CD4-positive, alpha-beta T cell treated with Interleukin-4 for 1 hour (primary cell): ENCODE results near the gene SLIT2.

ENCODE experiments used
- DNase-seq, 2 donors: peaks; one replicate each; pipeline ENCODE4 v3.0.0-alpha.2; 2020 to 2022

Gene SLIT2

DNA sequence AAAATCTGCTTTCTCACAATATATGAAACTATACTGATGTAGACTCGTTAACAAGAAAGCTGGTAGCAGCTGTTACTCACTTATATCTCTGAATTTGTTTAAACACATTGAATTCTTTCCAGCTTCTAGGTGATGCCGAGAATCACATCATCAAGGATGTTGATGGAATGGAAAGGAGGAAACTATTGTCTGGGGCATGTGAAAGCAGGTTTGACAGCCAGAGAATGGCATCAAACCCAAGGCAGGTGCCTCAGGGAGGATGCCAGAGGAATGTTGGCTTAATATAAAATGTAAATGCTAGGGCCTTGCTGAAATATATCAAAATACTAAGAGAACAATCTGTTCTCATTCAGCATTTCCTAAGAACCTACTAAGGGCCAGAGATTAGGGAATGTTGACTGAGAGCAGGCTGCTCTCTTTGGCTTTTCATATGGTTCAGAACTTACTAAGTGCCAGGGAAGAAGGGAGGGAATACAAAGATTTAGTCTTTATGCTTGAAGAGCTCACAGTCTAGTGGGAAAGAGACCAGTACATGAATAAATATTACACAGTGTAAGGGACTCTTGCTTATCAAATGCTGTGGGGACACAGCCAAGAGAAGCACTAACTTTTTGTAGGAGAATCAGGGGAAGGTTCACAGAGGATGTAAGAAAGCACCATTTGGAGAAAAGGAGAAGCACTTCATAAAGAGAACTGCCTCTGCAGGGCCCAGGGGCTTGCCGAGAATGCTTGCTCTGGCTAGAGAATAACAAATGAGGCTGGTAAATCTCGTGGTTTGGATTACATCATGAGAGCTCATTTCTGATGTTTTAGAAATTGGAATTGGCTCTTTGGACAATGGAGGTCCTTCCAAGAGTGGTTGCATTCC is 14.7 kb downstream of the SLIT2 start:
- DNase-seq, result no peak

DNA sequence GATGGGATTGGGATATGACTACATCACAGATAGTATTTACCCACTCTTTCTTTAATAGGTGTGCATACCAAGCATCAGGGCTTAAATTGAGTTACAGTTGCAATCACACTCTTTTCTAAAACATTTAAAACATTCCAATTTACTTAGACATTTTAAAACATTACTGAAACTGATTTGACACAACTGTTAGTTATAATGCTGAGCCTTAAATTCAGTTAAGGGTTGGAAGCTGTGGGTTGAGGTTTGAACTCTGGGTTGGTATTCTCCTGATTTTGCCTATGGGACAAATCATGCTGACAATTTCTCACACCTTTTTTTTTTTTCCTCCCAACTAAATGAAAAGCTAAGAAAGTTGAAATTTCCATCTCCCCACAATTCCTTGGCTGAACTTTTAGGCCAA is 16.3 kb downstream of the SLIT2 start:
- no peak for DNase-seq

DNA sequence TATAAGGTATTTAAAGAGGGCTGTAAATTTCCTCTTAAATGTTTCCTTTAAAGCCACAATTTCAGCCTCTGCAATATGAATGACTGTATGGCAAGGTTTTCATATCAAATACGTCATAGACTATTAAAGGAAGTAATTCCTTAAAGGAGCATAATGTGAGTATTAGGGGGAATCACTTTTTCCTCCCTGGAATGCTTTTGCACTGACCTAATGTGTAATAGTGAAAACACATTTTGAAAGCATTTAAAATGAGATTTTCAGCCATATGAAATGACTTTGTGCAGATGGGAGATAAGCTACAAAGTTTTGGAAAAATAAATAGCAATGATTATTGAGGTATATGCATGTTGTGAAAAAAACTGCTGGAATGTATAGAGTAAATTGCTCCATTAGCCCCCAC is 17.6 kb downstream of the SLIT2 start:
- DNase-seq, result no peak

- no peak for DNase-seq
These were observed 20.2 kb downstream of the SLIT2 start for GRCh38 chr4:20271950-20272349.

DNA sequence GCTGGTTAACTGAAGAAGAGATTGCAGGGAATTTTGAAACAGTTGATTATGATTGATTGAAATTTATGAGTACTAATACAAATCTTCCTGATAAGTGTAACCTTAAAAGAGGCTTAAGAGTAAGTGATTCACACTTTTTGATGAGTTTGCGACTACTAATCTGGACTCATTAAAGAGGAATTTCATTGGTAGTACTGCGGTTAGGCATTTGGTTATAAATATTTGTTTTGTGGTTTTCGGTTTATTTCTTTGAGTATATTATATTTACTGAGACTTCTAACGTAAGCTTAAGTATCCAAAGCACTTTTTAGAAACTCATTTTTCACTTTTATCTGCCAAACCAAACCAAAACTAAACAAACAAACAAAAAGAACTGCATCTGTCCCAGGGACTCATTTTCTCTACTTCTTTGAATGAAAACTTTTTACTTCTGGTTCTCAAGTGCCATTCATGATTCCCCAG is 20.7 kb downstream of the SLIT2 start:
- no peak for DNase-seq

DNA sequence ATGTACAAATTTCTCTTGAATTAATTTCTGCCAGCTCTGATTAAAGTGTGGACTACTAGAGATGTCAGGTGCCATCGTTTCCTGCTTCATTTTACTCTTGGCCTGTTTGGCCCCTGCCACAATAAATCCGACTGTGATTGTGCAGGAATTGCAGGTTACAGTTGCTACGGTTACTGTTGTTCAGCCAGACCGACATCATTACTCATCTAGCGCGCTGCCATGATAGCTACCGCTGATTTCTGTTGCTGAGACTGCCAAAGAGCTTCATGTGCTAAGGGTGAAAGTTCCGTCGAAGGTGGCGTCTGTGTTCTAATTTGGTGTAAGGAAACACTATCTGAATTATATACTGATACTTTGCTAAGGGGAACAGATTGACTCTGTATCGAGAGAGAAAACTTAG is 22.1 kb downstream of the SLIT2 start:
- no peak for DNase-seq

- DNase-seq, result no peak
These were observed 25.1 kb downstream of the SLIT2 start for GRCh38 chr4:20276848-20277247.

DNA sequence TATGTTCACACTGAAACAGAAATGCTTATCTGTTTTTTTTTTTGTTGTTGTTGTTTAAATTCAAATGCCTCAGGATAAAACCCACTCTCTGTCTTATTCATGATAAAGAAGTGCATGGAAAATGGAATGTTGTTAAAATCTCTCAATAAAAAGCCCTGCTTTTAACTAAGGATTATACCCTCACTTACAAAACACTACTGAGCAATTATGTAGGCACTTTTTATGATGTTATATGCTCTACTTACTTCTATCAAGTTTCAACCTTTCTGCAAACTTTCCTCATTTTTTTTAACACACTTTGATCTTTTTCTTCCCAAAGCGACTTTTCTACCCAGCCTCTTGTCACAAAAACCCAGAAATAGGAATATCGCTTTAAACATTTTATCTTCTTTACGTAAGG is 26.5 kb downstream of the SLIT2 start:
- no peak for DNase-seq

GRCh38 chr4:20279381-20279780 is 27.7 kb downstream of the SLIT2 start:
- no peak for DNase-seq

DNA sequence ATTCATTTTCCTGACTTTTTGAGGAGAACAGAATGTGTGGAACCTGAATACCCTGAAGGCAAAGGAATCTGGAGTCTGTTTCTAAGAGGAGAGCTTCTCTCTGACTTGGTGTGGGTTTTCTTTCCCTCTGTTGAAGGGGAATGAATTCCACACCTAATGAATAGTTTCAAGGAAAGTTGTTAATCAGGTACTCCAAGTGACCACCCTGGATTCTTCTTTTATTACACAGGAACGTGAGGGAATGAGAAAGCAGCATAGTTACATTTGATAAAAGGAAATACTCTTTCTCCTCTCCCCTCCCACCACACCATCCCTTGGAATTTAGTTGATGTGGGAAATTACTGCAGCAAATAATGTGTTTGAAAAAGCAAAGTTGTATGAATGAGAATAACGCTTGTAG is 29.7 kb downstream of the SLIT2 start:
- DNase-seq, result no peak

DNA sequence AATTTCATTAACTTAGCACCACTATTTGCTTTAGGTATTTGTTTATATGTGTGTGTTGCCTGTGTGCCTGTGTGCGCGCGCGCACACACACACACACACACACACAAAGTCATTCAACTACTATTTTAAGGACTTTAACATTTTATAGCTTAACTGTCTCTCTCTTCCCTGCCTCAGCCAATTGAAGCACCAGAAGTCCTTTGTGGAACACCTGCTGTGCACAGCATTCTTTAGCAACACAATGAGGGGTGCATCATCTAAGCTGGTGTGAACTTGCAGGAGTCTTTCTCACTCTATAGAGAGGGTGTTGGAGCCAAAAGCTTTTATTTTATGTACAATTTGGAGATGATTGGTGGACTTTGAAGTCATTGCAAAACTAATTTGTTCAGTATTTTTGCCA is 31.3 kb downstream of the SLIT2 start:
- no peak for DNase-seq

DNA sequence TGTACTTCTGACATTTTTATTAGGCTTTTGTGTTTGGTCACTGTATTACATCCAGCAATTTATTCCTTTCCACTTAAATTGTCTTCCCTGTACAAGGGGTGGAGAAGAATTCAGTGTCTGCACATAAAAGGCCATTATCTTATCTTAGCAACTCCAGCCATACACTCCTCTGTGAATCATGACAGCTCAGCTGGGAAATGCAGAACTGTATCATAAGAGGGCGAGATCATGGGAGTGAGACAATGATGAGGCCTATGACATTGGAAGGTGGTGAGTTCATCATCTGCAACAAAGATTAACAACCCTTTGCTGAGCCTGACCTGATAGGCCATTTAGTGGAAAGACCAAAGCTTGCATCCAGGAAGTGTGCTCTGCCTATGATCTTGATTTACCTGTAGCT is 33.3 kb downstream of the SLIT2 start:
- no peak for DNase-seq

- no peak for DNase-seq
These were observed 35.5 kb downstream of the SLIT2 start for GRCh38 chr4:20287246-20287645.

- DNase-seq, result no peak
These were observed 36.4 kb downstream of the SLIT2 start for GRCh38 chr4:20288047-20288650.

DNA sequence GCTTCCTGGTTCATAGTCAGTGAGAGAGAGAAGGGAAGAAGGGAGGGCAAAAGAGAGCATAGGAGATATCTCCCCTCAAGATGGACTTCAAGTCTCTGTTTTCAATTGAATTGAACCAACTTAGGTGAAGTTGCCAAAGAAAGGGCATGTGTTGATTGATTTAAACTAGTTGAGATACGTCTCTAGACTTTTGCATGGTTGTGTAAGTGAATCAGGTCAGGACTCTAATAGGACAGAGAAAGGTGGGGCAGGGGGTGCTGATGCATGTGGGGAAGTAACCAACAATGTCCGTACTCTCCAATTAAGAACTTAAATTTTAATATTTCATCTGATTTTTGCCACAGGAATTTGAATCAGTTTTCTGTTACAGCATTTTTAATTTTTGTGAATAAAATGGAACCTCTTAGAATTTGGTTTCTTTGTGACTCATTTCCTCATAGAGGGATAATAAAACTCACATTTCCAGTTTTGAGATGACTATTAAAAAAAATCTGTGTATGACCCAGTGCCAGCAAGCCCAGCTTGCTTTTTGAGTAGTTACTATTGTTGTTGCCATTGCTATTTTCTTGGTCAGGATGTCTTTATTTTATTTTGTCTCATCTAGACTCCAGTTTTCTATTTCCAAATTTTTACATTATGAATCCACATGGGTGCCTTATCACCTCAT is 37.3 kb downstream of the SLIT2 start:
- DNase-seq, result no peak

DNA sequence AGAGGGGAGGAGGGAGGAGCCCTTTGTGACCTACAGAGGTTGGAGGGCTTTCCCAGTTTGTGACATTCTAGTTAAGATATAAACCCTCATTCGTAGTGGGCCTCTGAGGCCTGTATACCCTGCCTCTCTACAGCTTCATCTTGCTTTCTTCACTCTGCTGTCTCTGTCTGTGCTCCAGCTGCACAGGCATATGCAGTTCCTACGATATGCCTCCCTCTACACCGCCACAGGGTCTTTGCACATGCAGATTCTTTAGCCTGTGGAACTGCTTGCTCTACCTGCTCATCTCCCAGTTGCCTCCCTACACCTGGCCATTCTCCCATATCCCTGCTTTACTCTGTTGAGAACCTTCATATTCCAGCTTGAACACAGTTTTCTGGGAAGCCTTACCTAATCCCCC is 38.1 kb downstream of the SLIT2 start:
- no peak for DNase-seq

DNA sequence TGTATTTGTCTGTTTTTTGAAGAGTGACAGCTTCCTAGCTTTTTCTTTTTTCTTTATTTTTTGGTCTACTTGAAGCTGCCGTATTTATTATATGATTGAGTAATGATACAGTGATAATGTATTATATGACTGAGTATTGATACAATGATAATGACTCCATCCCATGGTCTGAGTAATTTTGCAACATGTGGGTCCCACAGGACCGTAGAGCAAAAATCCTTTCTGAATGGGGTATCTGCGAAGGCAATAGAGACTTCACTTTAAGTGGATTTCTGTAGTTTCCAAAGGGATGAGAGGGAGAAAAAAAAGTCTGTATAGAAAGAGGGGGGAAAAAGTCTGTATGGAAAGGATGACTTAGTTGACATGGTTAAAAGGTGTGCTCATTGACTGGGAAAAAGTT is 41.0 kb downstream of the SLIT2 start:
- no peak for DNase-seq

- no peak for DNase-seq
These were observed 45.6 kb downstream of the SLIT2 start for GRCh38 chr4:20297261-20297660.

- no peak for DNase-seq
These were observed 46.1 kb downstream of the SLIT2 start for GRCh38 chr4:20297783-20298182.

DNA sequence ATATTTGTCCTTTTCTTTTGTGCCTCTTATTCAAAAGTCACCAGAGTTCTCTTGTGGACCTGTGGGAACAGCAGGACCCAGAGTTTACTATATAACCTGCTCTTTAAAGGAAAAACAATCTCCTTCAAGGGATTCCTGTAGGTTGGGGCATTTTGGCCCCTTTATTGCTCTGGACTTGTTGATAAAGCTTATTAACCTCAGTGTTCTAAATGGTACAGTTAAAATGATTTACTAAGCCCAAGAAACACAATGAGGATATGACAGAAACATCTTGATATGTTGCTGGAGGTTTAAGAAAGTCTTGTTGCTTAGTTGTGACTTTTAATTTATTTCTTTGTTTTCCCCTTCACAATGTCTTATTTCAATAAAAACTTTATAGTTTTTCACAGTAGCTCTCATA is 46.8 kb downstream of the SLIT2 start:
- no peak for DNase-seq

DNA sequence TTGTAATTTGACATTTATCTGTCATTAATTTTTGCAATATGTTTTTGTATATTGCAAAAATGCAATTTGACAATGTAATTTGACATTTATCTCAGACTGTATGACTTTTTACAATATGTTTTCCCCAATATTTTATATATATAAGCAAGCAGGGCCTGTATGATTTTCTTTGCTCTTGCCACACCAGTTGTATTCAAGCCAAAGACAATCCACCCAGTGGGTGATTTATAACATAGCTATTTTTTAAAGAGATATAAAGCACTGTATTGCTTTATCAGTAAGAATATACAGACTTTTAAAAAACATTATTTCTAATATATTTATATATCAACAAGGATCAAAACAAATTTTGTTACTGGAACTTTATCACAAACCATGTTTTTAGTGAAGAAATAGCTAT is 47.3 kb downstream of the SLIT2 start:
- no peak for DNase-seq

GRCh38 chr4:20299515-20299914 is 47.8 kb downstream of the SLIT2 start:
- DNase-seq, result no peak

- DNase-seq, result no peak
These were observed 49.5 kb downstream of the SLIT2 start for GRCh38 chr4:20301161-20301560.
